A673 (cell line): ENCODE data around the gene PSD. TPM values are rescaled to one million over a fixed set of nuclear protein-coding genes. Genes with fewer than 3 reads are reported as not detected.

Experiments
- BruUV-seq: library from RNA; stranded (reverse); fragments of 400-500 nt; replicated peaks from 2 replicates; lab custom pipeline; 2021; lab: Mats Ljungman, UMichigan
- CTCF ChIA-PET: fragments of 300-600 bp; sonication (Branson Sonifier 250); formaldehyde crosslinking; loops from one replicate; lab custom pipeline; 2022; ENCODE audit warnings: antibody characterized with exemption; lab: Charles Lee
- POLR2A ChIA-PET: fragments of 300-600 bp; sonication (Branson Sonifier 250); formaldehyde crosslinking; loops from one replicate; lab custom pipeline; 2022; ENCODE audit warnings: antibody characterized with exemption; ENCODE audit not compliant: low non-redundant PET; lab: Charles Lee
- DNase-seq: peaks from one replicate; pipeline ENCODE4 v3.0.0-alpha.2; 2015; ENCODE audit warnings: low spot score
- H3K27ac ChIP-seq: fragments of 200-600 bp; sonication (generic); 2 replicates; pipeline ENCODE4 v1.5.1; 2016; ENCODE audit warnings: mixed run types, low read depth, mild to moderate bottlenecking, mixed read lengths, antibody characterized with exemption, low read length; ENCODE audit not compliant: poor library complexity, severe bottlenecking
- H3K27me3 ChIP-seq: fragments of 200-600 bp; sonication (generic); replicated peaks from 2 replicates; pipeline ENCODE4 v1.6.1; 2017; ENCODE audit warnings: mixed run types, low read depth, mild to moderate bottlenecking, mixed read lengths, antibody characterized with exemption, low read length; ENCODE audit not compliant: insufficient read depth, poor library complexity
- H3K36me3 ChIP-seq: fragments of 200-600 bp; sonication (generic); 2 replicates; pipeline ENCODE4 v1.6.1; 2016; ENCODE audit warnings: mixed run types, mild to moderate bottlenecking, mixed read lengths, antibody characterized with exemption, low read length; ENCODE audit not compliant: insufficient read depth, poor library complexity, severe bottlenecking
- H3K4me1 ChIP-seq: fragments of 200-600 bp; sonication (generic); 2 replicates; pipeline ENCODE4 v1.6.1; 2017; ENCODE audit warnings: mixed run types, mild to moderate bottlenecking, mixed read lengths, antibody characterized with exemption, low read length; ENCODE audit not compliant: insufficient read depth, poor library complexity, severe bottlenecking
- H3K4me3 ChIP-seq: fragments of 200-600 bp; sonication (generic); 2 replicates; pipeline ENCODE4 v1.5.1; 2016; ENCODE audit warnings: low read depth, mixed run types, mild to moderate bottlenecking, mixed read lengths, low read length; ENCODE audit not compliant: poor library complexity, severe bottlenecking
- H3K9me3 ChIP-seq: fragments of 200-600 bp; sonication (generic); 2 replicates; pipeline ENCODE4 v1.6.1; 2016; ENCODE audit warnings: mixed run types, low read depth, mild to moderate bottlenecking, mixed read lengths, antibody characterized with exemption, low read length; ENCODE audit not compliant: poor library complexity, severe bottlenecking
- EZH2 ChIP-seq: fragments of 200-600 bp; sonication (generic); IDR thresholded peaks from 2 replicates; pipeline ENCODE4 v1.6.1; 2017; ENCODE audit warnings: borderline replicate concordance, low read depth, mild to moderate bottlenecking, mixed read lengths, antibody characterized with exemption, low read length; ENCODE audit not compliant: poor library complexity, severe bottlenecking
- intact Hi-C: fragments of 100-400 bp; cut with micrococcal nuclease; formaldehyde crosslinking; loops from one replicate; pipeline ENCODE4 v1.10.0; 2022; ENCODE audit not compliant: unreplicated experiment
- total RNA-seq: library from RNA; stranded (reverse); gene quantifications from 2 replicates; pipeline ENCODE4 v1.2.3, GENCODE V29; 2021
- TF ChIP-seq, protein P1 (sequence below): fragments of 300-800, 200-600 bp; sonication (generic); conservative IDR thresholded peaks from 2 replicates; pipeline ENCODE4 v1.5.1; 2017; ENCODE audit warnings: low read depth, mild to moderate bottlenecking, antibody characterized with exemption, low read length, moderate library complexity, mixed read lengths

The PSD gene
- total RNA-seq, 1 experiment from 2014 or later, result 5.8 TPM

- no peaks in the 10 kb centered on the region for H3K27me3 ChIP-seq
- no peaks in the 10 kb centered on the region for H3K9me3 ChIP-seq
- H3K4me1 ChIP-seq, result no peaks in the 10 kb centered on the region
- DNase-seq, result no peak
- H3K4me3 ChIP-seq, result no peak overlapping the region
- no TSS peak for BruUV-seq
- H3K27ac ChIP-seq, result no peak overlapping the region
- H3K36me3 ChIP-seq, result no peaks in the 10 kb centered on the region
- ChIA-PET CTCF (interaction anchor here (0.7 kb wide), 1 partner anchor 287 kb away, joined by 6 read pairs; no protein-coding TSS in a partner anchor), POLR2A (no interaction called here)
- intact Hi-C loops, result loop anchor here (5.0 to 10.0 kb wide), 2 partner anchors 192 to 255 kb away; partner anchors contain the start of gene TRIM8
- no peak for TF ChIP-seq EZH2
- TF ChIP-seq, protein P1, sequence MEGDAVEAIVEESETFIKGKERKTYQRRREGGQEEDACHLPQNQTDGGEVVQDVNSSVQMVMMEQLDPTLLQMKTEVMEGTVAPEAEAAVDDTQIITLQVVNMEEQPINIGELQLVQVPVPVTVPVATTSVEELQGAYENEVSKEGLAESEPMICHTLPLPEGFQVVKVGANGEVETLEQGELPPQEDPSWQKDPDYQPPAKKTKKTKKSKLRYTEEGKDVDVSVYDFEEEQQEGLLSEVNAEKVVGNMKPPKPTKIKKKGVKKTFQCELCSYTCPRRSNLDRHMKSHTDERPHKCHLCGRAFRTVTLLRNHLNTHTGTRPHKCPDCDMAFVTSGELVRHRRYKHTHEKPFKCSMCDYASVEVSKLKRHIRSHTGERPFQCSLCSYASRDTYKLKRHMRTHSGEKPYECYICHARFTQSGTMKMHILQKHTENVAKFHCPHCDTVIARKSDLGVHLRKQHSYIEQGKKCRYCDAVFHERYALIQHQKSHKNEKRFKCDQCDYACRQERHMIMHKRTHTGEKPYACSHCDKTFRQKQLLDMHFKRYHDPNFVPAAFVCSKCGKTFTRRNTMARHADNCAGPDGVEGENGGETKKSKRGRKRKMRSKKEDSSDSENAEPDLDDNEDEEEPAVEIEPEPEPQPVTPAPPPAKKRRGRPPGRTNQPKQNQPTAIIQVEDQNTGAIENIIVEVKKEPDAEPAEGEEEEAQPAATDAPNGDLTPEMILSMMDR, result no peak
Measured at GRCh38 chr10:102389894-102390293, 28.7 kb downstream of the PSD start.

DNA sequence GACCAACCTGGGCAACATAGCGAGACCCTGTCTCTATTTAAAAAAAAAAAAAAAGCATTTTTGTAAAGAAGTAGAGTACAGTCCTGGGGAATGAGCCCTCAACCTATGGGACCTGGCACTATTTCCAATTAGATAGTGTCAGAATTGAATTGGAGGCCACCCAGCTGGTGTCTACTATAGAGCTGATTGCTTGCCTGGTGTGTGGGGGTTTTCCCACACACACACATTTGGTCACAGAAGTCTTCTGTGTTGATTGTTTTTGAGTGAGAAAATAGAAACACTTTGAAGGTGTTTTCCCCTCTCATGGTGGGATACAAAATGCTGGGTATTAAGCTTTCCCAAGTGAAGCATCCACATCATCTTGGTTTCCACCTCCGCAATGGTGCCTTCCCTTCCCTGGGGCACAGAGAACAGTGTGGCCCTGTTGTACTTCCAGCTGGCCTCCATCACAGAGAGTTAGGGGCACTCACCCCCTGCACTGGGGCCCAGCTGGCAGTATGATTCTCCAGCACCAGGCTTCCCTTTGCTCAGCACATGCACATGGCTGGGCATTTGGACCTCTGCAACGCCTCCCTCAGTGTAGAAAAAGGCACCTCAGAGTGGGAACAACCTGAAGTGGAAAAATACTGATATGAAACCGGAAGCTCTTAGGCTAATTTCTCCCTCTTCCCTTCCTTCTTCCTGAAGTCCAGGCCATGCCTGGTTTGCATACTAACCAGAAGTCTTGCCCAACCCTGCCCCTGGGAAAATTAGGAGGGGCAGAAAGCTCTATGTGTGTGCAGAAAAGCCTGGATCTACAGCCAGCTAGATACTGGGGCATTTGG, 33.8 kb downstream of the PSD start:
- TF ChIP-seq EZH2, result no peak
- TF ChIP-seq, protein P1, result no peak
- intact Hi-C loops, result no loop called here
- DNase-seq, result no peak
- Histone ChIP-seq H3K36me3 (peaks cover 15% of the 10 kb centered on the region), H3K9me3 (no peaks in the 10 kb centered on the region), H3K27ac (no peak overlapping the region), H3K4me3 (no peak overlapping the region), H3K27me3 (no peaks in the 10 kb centered on the region), H3K4me1 (no peaks in the 10 kb centered on the region)
- BruUV-seq, result no TSS peak
- POLR2A ChIA-PET, result no interaction called here
- CTCF ChIA-PET, result interaction anchor here (0.6 to 1.6 kb wide), 7 partner anchors 9 to 215 kb away, joined by 3 to 6 read pairs (median 3); no protein-coding TSS in a partner anchor

DNA sequence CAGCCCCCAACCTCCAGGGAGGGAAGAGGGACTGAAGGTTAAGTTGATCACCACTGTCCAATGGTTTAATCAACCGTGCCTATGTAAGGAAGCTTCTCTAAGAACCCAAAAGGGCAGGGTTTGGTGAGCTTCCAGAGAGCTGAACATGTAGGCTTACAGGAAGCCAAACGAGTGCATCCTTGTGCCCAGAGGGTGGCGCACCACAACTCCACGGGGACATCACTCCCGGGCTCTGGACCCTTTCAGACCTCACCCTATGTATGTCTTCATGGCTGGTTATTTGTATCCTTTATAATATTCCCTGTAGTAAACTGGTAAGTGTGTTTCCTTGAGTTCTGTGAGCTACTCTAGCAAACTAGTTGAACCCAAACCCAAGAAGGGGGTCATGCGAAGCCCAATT, 34.5 kb downstream of the PSD start:
- no peak for TF ChIP-seq EZH2
- TF ChIP-seq, protein P1, result peak; percentile 44
- CTCF ChIA-PET, result interaction anchor here (0.5 to 1.6 kb wide), 5 partner anchors 10 to 540 kb away, joined by 3 to 6 read pairs (median 3); partner anchors contain the start of gene KCNIP2
- Histone ChIP-seq H3K4me3 (no peak overlapping the region), H3K9me3 (no peaks in the 10 kb centered on the region), H3K27ac (no peak overlapping the region), H3K36me3 (peaks cover 22% of the 10 kb centered on the region), H3K27me3 (no peaks in the 10 kb centered on the region), H3K4me1 (no peaks in the 10 kb centered on the region)
- no peak for DNase-seq
- POLR2A ChIA-PET, result no interaction called here
- intact Hi-C loops, result no loop called here
- BruUV-seq, result no TSS peak
